NCI-H524 treated with DMSO at 0.1 percent for 48 hours (cell line): ENCODE results near the gene IKBIP.
"Not testable (repeated sequence)": the region's sequence is repeated elsewhere in the genome, so short reads cannot be mapped to it uniquely, and the experiment has no call there.

Experiments used
- DNase-seq: peaks from one replicate; lab custom pipeline; 2025; lab: John Stamatoyannopoulos, UW

The IKBIP gene

DNA sequence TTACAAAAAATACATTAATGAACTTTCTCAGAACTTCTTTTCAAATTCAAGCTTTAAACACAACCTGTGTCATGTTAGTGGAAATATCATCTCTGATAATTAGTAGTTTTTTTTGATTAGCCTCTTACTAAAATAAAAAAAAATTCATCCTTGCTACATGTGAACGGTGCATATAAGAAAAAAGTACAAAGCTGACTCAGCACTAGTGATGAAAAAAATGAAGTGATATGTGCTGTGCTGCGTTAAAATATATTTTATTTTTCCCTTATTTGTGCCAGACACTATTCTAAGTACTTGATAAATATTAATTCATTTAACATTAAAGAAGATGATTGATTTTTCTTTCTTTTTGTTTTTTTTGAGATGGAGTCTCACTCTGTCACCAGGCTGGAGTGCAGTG is 7.5 kb downstream of the IKBIP start:
- no peak for DNase-seq

DNA sequence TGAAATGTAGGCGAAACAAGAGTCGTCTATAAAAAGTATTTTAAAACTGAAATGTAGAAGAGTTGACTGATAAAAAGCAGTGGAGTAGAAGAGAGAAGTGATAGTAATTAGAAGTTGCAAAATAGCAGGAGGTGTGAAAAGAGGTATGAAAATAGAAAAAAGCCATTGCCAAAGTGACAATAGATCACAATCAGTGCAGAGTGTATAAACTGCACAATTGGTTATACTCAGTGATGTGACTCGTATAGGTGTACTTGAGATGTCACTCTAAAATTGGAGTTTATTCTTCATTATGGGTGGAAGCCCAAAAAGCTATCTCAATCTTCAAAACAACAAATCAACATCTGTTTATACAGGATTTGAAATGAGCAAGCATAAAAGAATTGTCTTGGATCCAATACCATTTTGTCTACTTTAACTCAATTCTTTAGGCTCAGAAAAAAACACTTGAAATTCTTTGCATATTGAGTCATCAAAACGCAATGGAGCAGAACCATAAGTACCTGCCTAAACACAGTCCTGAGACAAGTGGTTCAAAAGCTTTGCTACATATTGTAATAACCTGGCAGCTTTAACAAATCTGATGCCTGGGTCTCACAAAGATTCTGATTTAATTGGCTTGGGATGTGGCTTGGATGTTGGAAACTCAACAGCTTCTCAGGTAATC is 8.8 kb downstream of the IKBIP start:
- DNase-seq, result peak; percentile 19

DNA sequence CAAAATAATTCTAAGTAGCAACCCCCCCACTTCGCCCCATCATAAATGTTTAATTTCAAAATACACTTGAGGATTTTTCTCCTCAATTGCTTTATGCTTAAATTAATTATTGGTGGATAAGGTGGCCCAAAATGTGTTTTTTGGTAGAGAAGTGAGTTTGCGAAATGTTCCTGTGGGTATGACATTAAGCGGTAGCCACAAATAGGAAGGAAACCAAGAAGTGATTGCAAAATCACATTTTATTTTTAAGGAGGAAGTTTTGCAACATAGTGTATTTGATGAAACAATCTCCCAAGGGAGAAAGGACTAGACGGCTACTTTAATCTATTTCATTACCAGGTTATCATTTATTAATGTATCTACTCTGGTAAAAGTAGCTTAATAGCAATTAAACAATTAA is 25.6 kb downstream of the IKBIP start:
- no peak for DNase-seq

DNA sequence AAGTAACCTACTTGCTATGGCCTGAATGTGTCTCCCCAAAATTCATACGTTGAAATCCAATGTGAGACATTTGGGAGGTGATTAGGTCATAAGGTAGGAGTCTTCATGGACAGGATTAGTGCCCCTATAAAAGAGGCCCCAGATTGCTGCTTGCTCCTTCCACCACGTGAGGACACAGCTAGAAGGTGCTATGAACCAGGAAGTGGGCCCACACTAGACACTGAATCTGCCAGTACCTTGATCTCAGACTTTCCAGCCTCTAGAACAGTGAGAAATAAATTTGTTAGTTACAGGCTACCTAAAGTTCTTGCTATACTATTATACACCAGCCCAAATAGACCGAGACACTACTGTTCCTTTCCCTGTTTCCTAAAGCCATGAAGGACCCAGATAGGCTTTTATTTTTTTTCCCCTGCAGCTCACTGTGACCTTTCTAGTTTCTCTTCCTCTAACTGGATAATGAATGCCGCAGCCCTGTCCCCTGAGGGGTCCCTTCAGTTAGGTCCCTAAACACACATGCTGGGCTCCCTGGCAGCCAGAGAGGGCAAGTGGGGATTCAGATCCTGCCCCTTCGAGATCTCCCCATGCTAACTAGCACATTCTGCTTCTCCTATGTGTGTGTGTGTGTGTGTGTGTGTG is 31.8 kb downstream of the IKBIP start:
- no peak for DNase-seq

DNA sequence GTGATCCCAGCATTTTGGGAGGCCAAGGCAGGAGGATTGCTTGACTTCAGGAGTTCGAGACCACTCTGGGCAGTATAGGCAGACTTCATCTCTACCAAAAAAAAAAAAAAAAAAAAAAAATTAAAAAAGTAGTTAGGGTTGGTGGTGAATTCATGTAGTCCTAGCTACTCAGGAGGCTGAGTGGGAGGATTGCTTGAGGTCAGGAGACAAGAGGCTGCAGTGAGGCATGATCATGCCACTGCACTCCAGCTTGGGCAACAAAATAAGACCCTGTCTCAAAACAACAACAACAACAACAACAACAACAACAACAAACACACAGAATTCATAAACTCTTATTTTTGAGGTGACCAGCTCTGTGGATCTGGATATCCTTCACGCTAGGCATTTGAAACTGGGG is 34.0 kb downstream of the IKBIP start:
- DNase-seq, result no peak

DNA sequence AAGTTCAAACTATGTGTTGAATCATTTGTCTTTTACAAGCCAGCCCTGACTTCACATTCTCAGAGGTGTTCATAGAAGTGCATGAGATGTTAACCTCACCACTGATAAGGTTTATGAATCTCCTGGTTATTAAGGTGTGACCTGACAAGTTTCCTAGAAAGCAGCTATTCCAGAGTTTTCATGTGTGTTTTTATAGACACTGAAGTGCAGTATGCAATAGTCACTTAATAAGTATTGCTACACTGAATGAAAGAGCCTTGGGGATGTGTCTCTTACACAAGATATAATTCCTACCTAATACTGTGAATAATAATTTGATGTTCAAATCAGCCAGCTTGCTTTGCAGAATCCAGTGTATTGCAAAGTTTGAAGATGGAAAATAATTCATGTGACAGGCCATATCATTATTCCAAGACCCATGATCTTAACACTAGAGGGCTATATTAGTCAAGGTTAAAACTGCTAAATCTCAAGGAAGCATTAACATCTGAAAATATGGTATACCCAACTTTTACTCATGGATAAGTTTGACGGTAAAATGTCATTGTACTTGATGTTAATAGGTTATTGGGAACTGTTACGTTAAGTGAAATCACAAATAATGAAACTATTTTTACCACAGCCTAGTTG is 38.1 kb downstream of the IKBIP start:
- no peak for DNase-seq

DNA sequence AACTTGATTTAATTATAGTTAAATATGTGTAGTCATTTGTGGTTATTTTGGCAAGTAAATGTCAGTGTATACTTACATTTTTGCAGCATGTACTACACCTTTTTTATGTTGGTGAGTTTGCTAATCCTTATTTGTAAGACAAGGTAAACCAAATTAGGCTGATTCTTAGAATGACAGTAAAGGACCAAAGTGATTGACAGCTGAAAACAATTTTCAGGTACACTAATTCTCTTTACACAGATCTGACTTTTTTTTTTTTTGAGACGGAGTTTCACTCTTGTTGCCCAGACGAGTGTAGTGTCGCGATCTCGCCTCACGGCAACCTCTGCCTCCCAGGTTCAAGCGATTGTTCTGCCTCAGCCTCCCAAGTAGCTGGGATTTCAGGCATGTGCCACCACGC is 42.7 kb downstream of the IKBIP start:
- no peak for DNase-seq

DNA sequence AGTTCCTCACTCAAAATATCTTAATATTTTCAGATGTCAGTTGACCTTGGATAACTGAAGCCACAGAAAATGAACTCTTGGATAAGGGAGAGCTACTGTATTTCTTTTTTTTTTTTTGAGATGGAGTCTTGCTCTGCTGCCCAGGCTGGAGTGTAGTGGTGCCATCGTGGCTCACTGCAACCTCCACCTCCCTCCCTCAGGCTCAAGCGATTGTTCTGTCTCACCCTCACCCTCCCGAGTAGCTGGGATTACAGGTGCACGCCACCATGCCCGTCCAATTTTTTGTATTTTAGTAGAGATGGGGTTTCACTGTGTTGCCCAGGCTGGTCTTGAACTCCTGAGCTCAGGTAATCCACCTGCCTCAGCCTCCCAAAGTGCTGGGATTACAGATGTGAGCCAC is 47.3 kb downstream of the IKBIP start:
- DNase-seq, result not testable (repeated sequence)

DNA sequence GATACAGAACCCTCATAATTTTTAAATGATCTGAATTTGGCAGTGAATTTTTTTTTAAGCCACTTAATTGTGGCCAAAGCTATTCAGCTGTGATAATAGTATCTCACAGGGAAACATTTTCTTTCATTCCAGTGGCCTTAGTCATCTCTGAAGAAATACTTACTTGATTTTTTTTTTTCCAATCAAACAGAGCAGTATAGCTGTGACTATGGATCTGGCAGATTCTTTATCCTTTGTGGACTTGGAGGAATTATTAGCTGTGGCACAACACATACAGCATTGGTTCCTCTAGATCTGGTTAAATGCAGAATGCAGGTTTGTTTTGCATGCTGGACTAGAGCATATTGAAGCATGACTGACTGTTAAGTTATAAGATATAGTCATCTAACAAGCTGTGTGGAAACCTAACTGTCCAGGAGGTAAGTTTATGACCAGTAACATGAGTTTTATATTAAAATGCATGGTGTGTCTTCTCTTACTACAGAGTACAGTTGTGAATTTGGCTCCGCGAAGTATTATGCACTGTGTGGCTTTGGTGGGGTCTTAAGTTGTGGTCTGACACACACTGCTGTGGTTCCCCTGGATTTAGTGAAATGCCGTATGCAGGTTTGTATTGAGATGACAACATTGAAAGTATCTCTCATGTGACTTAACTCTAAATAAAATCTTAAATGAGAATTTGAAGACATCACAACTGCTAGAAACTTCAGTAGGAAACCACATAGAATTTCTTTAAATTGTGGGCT is 49.2 kb downstream of the IKBIP start:
- DNase-seq, result no peak

DNA sequence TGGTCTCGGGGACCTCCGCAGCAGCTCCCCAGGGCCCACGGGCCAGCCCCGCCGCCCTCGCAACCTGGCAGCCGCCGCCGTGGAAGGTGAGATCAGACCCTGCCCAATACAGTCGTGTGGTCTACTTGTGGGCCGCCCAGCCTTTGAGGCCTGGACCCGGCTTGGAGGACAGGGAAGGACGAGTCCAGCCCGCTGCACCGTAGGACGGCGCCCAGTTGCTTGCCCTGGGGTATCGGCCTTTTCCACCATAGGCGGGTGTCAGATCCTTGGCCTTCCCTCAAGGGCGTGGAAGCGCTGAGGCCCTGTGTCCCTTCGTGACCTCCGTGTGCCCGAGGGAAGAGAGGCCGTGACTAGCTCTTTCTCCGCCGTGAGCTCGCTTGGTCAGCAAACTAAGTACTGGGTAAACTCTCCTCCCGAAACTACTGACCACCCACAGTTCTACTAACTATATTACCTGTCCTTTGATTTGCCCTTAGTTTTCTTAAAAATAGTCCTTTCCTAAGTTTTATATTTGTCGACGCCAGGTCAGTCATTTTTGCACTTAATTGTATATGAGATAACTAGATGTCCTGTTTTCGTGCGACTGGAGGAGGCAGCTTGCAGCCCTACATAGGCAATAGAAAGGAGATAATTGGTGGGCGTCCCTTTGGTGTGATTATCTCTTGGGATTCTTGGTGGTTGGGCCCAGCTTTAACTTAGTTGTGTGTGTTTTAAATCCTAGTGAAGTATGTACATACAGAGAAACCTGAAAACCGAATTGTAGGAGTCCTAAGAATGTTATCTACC is 50.3 kb downstream of the IKBIP start:
- no peak for DNase-seq

DNA sequence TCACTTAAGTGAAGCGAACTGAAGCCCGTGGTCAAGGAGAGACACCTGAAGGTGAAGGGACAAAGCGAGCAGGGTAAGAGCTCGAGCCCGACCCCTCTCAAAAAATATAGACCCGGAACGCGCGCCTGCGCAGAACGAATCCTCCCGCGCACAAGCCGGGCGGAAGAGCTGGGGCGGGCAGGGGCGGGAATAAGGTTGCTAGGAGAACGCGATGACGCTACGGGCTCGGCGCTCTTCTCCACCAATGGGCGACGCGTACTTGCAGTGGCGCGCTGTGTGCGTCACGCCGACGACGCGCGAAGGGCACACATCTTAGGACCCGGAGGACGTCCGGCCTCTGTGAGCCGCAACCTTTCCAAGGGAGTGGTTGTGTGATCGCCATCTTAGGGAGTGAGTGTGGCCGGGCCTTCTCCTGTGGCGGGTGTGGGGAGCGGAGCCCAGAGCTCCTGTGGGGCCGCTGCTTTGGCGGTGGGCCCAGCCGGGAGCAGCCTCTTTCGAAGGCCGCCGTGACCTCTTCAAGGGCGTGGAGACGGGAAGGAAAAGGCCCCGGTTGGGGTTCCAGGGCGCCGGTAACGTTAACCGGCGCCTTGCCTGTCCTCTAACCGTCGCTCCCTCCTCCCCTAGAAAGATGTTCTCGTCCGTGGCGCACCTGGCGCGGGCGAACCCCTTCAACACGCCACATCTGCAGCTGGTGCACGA is 51.1 kb downstream of the IKBIP start, which contains the start of gene SLC25A3:
TSS of gene SLC25A3 (plus strand) at position 336 of the 699 bp plus-strand sequence. CDS start at position 629, 293 bp downstream.
- peak; percentile 81 for DNase-seq

DNA sequence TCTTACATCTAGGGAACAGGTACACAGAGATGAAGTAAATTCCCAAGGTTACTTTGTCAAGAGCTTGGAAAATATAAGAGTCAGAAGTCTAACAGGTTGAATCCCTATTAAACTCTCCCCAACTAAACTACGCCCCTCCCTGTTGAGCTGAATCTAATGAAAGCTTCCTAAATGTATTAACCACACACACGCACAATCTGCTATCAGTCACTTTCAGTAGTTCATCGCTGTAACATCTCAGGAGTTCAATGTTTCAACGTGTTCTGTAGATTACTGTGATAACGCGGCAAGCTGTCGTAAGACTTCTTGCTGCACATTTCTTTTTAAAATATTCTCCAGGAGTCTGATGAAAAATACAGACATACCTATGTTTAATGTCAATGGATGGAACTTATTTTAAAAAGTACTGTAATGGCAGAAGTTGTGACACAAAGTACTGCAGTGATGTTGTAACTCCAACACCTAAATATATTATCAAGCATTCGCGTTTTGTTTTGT is 51.7 kb downstream of the IKBIP start:
- no peak for DNase-seq

DNA sequence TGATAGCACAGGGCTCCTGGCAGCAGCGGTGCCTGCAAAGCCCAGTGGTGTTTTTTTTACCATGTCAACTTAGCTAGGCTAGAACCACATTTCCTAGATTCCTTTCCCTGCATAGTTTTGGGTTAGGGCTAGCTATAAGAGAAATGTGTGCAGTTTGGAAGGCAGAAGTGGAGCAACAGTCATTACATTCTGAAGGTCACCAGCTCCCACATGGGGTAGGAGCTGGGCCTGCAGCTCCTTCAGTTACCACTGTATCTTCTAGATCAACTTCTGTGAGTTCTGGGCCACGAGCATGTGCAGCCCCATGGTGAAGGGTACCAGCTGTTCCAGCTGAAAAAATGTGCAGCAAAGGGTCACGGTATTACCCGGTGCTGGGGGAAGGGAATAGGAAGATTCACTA is 53.4 kb downstream of the IKBIP start:
- no peak for DNase-seq

DNA sequence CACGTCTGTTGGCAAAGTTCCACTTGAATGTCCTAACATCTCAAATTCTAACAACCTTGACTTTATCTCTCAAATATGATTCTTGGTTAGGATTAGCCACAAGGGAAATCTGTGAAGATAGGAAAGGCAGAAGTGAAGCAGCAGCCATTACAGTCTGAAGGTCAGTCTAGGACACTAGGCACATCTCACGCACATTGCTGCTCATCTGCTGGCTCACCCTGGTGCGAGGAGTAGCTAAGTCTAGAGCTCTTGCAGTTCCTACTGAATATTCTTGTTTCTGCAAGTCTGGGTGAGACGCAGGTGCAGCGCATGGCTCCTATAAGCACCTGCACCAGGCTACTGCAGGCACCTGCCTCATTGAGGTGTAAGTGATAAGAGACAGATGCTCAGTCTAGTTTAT is 57.5 kb downstream of the IKBIP start:
- DNase-seq, result no peak

DNA sequence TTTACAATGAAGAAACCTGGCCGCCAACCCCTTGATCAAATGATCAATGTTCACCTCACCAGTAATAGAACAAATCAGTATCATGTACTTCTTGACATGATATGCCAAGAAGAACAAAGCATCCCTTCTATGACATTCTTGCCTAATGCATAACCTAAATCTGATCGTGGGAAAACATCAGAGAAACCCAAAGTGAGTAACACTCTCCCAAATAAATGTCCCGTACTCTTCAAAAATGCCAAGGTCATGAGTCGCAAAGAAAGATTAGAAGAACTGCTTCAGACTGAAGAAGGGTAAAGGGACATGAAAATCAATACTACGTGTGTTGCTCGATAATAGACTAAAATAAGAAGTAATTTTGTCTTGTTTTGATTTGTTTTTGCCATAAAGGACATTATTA is 62.5 kb downstream of the IKBIP start:
- DNase-seq, result no peak

DNA sequence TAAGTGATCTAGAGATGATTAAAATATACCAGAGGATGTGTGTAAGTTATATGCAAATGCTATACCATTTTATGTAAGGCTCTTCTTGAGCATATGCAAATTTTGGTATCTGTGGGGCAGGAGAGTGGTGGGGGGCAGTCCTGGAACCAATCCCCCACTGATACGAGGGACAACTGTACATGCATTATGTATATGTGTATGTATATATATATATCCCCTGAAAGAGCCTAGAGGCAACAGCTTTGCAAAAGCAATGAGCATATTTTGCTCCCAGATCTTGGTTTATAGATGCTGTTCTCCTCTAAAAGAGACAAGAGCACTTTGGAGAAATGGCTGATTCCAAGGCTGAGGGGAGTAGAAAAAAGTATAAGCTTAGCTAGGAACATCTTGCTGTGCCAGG is 63.5 kb downstream of the IKBIP start:
- DNase-seq, result no peak

DNA sequence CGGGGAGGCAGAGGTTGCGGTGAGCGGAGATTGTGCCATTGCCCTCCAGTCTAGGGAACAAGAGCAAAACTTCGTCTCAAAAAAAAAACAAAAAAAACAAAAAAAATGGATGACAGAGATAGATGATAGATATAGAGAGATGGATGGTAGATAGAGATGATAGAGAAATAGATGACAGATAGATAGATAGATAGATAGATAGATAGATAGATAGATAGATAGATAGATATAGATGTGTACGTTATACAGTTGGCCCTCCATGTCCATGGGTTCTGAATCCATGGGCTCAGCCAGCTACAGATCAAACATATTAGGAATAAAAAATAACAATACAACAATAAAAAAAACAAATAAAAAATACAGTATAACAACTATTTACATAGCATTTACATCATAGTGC is 63.9 kb downstream of the IKBIP start:
- DNase-seq, result no peak

DNA sequence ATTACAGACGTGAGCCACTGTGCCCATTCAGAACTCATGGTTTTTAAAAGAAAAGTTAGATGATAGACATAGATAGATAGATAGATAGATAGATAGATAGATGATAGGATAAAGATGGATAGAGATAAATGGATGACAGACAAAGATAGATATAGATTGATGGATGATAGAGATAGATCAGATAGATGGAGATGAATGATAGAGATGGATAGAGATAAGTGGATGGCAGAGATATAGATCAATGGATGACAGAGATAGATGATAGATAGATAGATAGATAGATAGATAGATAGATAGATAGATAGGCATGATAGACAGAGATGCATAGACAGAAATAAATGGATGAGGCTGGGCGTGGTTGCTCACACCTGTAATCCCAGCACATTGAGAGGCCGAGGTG is 64.8 kb downstream of the IKBIP start:
- no peak for DNase-seq

DNA sequence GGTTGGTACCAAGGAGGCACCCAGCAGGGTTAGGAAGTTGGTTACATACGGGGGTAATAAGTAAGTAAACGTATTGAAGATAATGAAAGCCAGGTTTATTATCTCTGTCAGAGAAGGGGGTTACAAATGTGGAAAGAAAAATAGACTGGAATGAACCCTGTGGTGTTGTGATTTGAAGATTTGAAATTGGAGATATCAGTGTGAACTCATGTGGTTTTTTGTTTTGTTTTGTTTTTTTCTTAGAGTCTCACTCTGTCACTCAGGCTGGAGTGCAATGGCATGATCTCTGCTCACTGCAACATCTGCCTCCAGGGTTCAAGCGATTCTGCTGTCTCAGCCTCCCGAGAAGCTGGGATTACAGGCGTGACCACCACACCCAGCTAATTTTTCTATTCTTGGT is 65.2 kb downstream of the IKBIP start:
- DNase-seq, result no peak

DNA sequence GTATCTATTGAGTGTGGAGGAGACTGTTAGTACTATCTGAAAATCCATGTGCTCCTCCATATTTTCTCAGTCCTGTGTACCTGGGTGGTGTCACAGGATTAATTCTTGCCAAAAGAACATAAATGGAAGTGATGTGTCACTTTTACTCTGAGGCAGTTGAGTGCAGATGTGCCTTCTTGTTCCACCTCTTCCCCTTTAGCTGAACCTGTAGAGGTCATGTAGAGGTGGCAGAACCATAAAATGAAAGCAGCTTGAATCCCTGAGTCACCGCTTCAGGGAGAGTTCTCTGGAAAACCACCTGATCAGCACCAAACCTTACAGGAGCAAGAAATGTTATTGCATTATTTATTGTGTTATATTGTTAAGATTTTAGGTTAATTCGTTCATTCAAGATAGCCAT is 65.8 kb downstream of the IKBIP start:
- no peak for DNase-seq

DNA sequence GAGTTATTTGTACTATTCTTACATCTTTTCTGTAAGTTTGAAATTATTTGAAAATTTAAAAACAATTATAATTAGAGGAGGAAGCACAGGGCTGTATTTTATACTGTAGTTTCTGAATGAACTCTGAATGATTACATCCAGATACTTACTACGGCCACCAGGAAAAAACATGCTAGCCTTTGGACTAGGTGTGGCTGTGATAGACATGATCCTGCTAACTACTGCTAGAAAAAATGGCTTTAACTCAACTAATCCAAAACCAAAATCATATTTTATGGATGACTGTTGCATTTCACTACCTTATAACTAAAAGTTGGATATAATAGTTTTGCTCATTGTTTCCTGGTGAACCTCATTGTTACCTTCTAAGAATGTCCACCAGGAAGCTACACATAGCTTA is 66.2 kb downstream of the IKBIP start:
- DNase-seq, result no peak
